GM13976 (cell line): ENCODE measurements around the gene TMEM31.

Source experiments
- DNase-seq: peaks from one replicate; pipeline ENCODE4 v3.0.0; 2012; ENCODE audit warnings: low spot score
- CTCF ChIP-seq: IDR thresholded peaks from 2 replicates; pipeline ENCODE4 v1.5.1; 2012; ENCODE audit warnings: borderline replicate concordance, mild to moderate bottlenecking; ENCODE audit not compliant: insufficient read depth; ENCODE audit errors: extremely low read depth, missing control alignments, control extremely low read depth
- in situ Hi-C: fragments of 300-500 bp; cut with MboI; formaldehyde crosslinking; loops from one replicate; pipeline ENCODE4 v1.12.0; 2022; ENCODE audit warnings: low sequenced_read_pairs, mixed read lengths, inconsistent platforms; ENCODE audit not compliant: unreplicated experiment

The TMEM31 gene

GRCh38 chrX:103688946-103689345, 21.8 kb upstream of the TMEM31 start:
- peak; percentile 60 for TF ChIP-seq CTCF
- in situ Hi-C loops: no loop called here
- DNase-seq: peak; percentile 17

DNA sequence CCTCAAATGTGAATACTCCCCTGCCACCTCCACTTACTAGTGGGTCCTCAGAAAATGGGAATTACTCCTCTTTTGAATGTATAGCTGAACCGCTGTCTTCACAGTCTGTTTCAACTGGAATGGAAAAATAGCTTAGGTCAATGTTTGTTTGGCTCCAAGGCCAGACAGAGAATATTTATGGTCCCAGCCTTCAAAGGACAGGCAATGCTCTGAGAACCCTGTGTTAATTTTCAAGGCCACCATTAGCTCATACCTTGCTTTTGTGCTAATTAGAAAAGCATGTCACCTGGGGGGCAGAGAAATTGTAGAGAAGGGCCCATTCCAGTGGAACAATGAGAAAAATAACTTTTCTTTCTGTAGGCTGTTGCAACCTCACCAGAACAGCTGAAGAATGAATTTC, 19.6 kb upstream of the TMEM31 start:
- DNase-seq: no peak
- in situ Hi-C loops: no loop called here
- TF ChIP-seq CTCF: no peak

DNA sequence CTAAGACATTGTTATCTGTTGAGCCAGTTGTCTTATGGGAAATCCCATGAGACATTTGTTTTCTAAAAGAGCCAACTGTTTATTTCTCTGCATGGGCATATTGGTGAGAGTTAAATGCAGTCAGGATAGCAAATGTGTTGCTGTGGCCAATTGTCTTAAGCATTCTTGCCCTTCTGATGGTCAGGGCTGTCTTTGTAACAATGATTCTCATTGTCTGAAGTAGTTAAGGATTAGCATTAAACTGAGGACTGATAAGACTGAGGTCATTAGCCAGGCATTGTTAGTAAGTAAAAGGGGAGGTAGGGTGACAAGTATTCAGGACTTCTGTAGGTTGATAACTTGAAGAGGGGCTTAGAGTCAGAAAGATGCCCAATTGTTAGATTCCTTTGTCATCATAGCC, 13.0 kb upstream of the TMEM31 start:
- in situ Hi-C loops: no loop called here
- TF ChIP-seq CTCF: no peak

GRCh38 chrX:103699243-103699642, 11.5 kb upstream of the TMEM31 start:
- in situ Hi-C loops: no loop called here
- no peak for DNase-seq
- no peak for TF ChIP-seq CTCF

More for the DNA sequence above, 13.0 kb upstream of the TMEM31 start:
- no peak for DNase-seq

GRCh38 chrX:103704863-103705262, 5.8 kb upstream of the TMEM31 start:
- no peak for DNase-seq
- in situ Hi-C loops: no loop called here
- TF ChIP-seq CTCF: no peak

- in situ Hi-C loops: no loop called here
- no peak for DNase-seq
- TF ChIP-seq CTCF: no peak
These were observed 6.3 kb downstream of the TMEM31 start for GRCh38 chrX:103716962-103717361.

DNA sequence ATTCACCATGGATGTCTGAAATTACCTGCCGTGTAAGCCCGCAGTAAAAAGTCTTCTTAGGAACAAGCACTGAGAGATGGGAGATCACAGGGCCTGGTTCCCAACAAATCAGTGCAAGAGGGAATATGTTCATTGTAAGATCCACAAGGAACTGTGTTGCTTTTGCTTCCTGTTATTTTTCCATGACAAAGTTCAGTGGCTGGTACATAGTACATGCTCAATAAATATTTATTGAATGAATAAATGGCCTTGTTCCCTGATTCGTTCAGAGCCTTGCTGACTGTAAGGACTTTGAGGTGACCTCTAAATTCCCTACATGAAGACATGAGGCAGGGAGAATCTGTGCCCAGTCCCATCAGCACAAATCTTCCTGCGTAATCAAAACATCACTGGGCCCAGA, 7.4 kb downstream of the TMEM31 start:
- in situ Hi-C loops: no loop called here
- no peak for TF ChIP-seq CTCF
- no peak for DNase-seq
